Hypothalamus (tissue), 51 donors: ENCODE data around the gene GLA.

Source experiments
- DNase-seq, 51 donors: peaks; one replicate each; lab custom pipeline; 2025; lab: John Stamatoyannopoulos, UW

The GLA gene

DNA sequence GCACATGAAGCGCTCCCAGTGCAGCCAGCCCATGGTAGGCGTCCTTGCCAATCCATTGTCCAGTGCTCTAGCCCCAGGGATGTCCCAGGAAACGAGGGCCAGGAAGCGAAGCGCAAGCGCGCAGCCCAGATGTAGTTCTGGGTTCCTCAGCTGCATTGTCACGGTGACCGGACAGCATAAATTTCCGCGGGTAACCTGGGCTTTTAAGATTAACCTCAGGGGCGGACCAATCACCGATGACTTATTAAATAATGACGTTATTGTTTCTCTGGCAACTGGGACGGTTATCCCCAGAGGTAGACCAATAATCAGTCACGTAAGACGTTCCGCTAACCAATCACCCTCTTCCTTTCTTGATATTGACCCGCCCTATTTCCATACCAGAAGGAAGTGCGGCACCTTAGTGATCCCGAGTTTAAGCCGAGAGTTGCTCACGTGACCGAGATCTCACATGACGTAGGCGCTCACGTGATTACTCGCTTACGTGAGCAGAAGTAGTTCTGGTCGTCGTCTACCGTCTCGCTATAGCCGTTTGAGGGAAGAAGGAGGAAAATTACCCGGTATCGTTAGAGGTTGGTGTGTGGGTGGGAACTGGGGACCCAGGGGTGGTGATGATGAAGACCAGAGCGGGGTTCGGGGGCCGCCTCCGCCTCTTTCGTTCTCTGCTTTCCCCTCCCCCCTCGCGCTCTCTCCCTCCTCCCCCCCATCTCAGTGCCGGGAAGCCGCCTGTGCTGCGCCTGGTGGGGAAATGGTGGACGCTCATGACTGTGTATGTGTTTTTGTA lies at the start of gene GLA, which contains the start of gene HNRNPH2:
GLA (minus strand) TSS at position 178 of the 784 bp plus-strand sequence; CDS start at position 156, 22 bp downstream.
HNRNPH2 (plus strand) TSS at position 475 of the 784 bp plus-strand sequence. CDS start 3,767 bp downstream, outside the sequence.
- peak; percentile 20 to 92 (median 76) for DNase-seq

- no peak for DNase-seq
Measured at GRCh38 chrX:101452056-101452455, 44.3 kb upstream of the GLA start.

- DNase-seq = peak in 8 of 51 donors; percentile 1 to 31 (median 2)
Measured at GRCh38 chrX:101450961-101451360, 43.2 kb upstream of the GLA start.

- DNase-seq = no peak
Measured at GRCh38 chrX:101450085-101450484, 42.4 kb upstream of the GLA start.

GRCh38 chrX:101449279-101449678 lies 41.6 kb upstream of the GLA start:
- no peak for DNase-seq

- no peak for DNase-seq
Measured at GRCh38 chrX:101442085-101442484, 34.4 kb upstream of the GLA start.

DNA sequence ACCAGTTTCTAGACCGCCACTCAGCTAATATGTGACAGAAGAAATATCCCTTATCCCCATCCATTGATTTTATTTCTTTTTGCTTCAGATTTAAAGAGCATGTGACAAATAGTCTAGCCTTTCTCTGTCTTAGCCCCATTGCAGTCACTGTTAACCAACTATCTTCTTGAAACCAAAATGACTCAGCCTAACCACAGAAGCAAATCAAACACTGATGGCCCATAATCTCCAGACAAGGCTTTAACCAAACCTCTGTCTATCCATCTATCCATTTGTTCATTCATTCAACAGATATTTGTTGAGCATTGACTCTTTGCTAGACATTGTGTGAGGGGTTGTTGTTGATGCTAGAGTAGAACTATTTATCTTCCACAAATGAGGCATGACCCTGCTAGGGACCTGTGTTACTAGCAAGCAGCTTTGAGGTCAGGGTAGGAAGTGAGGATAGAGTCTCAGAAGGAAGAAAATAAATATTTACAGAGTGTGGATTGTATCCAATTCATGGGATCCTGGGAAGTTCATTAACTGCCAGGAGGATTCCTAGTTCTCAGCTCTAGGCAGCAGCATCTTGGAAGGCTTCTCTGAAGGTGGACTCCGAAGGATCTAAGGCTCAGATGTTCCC lies 22.8 kb upstream of the GLA start:
- no peak for DNase-seq

- DNase-seq = no peak
Measured at GRCh38 chrX:101429934-101430333, 22.2 kb upstream of the GLA start.

GRCh38 chrX:101427954-101428353 lies 20.2 kb upstream of the GLA start:
- no peak for DNase-seq

DNA sequence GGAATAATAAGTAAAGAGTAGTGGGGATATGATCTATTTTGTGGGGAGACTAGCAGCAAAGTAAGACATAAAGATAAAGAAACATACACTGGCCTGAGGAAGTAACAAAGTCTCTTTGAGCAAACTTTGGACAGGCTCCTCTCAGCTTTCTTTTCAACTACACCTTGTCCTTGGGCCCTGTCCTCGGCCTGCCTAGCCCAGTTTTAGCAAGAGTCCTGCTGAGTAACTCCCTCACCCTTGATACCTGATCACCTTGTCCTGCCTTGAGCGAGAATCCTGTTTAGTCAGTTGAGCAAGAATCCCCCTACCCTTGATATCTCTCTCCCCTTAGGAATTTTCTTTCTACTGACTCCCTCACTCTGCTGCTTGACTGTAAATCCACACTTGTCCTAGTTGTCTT lies 11.8 kb upstream of the GLA start:
- no peak for DNase-seq

GRCh38 chrX:101417981-101418841 lies 10.5 kb upstream of the GLA start:
- DNase-seq = peak; percentile 2 to 67 (median 34)

- DNase-seq = no peak
Measured at GRCh38 chrX:101417190-101417589, 9.5 kb upstream of the GLA start.

DNA sequence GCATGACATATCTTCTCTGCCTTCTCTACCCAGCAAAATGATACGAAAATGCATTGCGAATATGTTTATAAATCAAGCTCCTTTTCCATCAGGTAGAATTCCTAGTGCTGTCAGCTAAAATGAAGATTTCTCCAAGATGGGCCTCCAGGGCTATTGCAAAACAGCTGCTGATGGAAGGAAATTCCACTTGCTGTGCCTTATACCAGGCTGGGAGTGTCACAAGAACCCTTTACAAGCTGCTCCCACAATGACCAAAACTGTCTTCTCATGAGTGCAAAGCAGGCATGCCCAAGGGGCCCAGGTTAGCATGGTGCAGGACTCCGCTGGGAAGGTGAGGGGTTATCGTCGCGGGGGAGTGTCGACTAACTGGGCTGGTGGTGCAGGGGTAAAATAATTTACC lies 9.0 kb upstream of the GLA start:
- DNase-seq = no peak

- DNase-seq = peak in 19 of 51 donors; percentile 0 to 49 (median 6)
Measured at GRCh38 chrX:101415180-101416145, 7.7 kb upstream of the GLA start.

DNA sequence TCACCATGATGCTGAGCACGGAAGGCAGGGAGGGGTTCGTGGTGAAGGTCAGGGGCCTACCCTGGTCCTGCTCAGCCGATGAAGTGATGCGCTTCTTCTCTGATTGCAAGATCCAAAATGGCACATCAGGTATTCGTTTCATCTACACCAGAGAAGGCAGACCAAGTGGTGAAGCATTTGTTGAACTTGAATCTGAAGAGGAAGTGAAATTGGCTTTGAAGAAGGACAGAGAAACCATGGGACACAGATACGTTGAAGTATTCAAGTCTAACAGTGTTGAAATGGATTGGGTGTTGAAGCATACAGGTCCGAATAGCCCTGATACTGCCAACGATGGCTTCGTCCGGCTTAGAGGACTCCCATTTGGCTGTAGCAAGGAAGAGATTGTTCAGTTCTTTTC lies 4.3 kb upstream of the GLA start:
- no peak for DNase-seq

GRCh38 chrX:101410461-101410860 lies 2.7 kb upstream of the GLA start:
- DNase-seq = no peak

DNA sequence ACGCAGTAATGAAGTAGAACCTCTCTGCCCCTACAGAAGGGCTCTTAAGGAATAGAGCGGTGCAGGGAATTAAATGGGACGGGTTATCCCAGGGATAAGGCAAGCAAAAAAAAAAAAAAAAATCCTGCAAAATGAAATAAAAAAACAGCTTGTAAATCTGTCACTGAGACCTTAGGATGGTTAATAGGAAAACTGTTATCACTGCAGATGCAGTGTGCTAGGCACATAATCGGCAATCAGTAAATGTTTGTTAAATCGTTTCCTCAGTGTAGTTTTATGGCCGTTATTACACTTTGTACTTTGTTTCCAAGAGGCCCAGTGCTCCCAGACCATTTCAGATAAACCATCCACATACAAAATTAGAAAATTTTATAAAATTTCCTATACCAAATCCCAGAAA lies 1.3 kb upstream of the GLA start:
- DNase-seq = no peak

GRCh38 chrX:101408532-101408841 lies 762 bp upstream of the GLA start:
- DNase-seq = no peak

DNA sequence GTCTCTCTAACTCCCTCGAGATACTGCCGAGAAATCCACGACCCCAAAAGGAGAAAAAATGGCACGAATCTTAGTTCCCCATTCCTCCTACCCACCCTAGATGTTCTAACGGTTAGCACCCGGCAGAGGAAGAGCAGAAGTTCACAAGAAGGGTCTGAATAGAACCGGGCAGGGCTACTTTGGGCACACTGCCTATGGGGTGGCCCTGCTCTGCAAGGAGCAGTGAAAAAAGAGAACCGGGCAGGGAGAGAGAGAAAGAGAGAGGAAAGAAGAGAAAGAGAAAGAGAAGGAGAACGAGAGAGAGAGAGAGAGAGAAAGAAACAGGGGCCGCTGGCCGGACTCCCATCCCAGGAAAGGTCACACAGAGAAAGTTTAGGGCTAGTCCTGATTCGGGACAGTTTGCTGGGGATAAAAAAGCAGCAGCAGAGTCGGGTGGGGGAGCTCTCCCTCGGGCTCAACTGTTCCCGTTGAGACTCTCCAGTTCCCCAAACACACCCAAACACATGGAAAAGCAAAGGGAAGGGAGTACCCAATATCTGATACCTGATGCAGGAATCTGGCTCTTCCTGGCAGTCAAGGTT lies 468 bp downstream of the GLA start:
- peak in 2 of 51 donors; percentile 31 to 49 for DNase-seq

GRCh38 chrX:101399825-101400224 lies 7.9 kb downstream of the GLA start:
- DNase-seq = no peak
